22Rv1 (cell line): ENCODE data around the gene BNC2.

Source experiments
- ZFX ChIP-seq: fragments of 450-650 bp; IDR thresholded peaks from 2 replicates; pipeline ENCODE4 v1.6.1; 2017; ENCODE audit warnings: antibody characterized with exemption, borderline replicate concordance
- TF ChIP-seq, protein P1 (sequence below): fragments of 450-650 bp; IDR thresholded peaks from 2 replicates; pipeline ENCODE4 v1.5.1; 2017; ENCODE audit warnings: mild to moderate bottlenecking

DNA sequence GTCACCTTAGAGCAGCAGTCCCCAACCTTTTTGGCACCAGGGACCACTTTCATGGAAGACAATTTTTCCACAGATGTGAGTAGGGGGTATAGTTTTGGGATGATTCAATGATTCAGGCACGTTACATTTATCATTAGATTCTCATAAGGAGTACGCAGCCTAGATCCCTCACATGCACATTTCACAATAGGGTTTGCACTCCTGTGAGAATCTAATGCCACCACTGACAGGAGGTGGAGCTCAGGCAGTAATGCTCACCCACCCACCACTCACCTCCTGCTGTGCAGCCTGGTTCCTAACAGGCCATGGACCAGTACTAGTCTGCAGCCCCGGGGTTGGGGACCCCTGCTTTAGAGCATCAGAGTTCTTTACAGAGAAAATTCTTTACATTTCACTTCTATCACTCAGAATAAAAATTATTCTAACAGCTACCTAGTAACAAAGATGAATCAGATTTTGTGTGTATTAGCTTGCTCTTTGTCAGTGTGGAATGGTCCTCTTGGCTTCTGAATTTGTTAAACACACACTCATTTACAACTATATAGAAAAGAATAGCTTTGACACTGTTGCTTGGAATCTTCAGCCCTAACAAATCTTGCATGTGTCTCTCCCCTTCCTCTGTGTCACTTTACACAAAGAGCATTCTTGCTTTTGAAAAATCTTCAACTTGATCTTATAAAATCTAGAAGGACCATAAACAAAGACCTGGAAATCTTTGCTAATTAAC is 438.6 kb downstream of the BNC2 start:
- no peak for TF ChIP-seq ZFX
- TF ChIP-seq, protein P1, sequence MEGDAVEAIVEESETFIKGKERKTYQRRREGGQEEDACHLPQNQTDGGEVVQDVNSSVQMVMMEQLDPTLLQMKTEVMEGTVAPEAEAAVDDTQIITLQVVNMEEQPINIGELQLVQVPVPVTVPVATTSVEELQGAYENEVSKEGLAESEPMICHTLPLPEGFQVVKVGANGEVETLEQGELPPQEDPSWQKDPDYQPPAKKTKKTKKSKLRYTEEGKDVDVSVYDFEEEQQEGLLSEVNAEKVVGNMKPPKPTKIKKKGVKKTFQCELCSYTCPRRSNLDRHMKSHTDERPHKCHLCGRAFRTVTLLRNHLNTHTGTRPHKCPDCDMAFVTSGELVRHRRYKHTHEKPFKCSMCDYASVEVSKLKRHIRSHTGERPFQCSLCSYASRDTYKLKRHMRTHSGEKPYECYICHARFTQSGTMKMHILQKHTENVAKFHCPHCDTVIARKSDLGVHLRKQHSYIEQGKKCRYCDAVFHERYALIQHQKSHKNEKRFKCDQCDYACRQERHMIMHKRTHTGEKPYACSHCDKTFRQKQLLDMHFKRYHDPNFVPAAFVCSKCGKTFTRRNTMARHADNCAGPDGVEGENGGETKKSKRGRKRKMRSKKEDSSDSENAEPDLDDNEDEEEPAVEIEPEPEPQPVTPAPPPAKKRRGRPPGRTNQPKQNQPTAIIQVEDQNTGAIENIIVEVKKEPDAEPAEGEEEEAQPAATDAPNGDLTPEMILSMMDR, result no peak
